Measurements from ENCODE around the gene SMYD3.

Gene SMYD3

GRCh38 chr1:245855846-245856730 is 651.0 kb downstream of the SMYD3 start:
- TF ChIP-seq ZNF274 (IDR thresholded peaks at IDR 0.05; ENCODE audit: low read depth, low read length) = no peak
- H3K4me3 ChIP-seq (ENCODE audit: low read length) = no peak overlapping the region

- TF ChIP-seq ZNF274 (IDR thresholded peaks at IDR 0.05; ENCODE audit: low read depth, low read length) = no peak
- H3K4me3 ChIP-seq (ENCODE audit: low read length) = no peak overlapping the region
Measured at GRCh38 chr1:245853291-245853690, 653.8 kb downstream of the SMYD3 start.

- no peak for TF ChIP-seq ZNF274 (IDR thresholded peaks at IDR 0.05; ENCODE audit: low read depth, low read length)
Measured at GRCh38 chr1:245843101-245843500, 664.0 kb downstream of the SMYD3 start.

GRCh38 chr1:245842106-245842505 is 665.0 kb downstream of the SMYD3 start:
- TF ChIP-seq ZNF274 (IDR thresholded peaks at IDR 0.05; ENCODE audit: low read depth, low read length) = no peak
- no peak overlapping the region for H3K4me3 ChIP-seq (ENCODE audit: low read length)

More at GRCh38 chr1:245843101-245843500, 664.0 kb downstream of the SMYD3 start:
- no peak overlapping the region for H3K4me3 ChIP-seq (ENCODE audit: low read length)

- H3K4me3 ChIP-seq (ENCODE audit: low read length) = no peak overlapping the region
- no peak for TF ChIP-seq ZNF274 (IDR thresholded peaks at IDR 0.05; ENCODE audit: low read depth, low read length)
Measured at GRCh38 chr1:245840971-245841370, 666.1 kb downstream of the SMYD3 start.

GRCh38 chr1:245837718-245838117 is 669.4 kb downstream of the SMYD3 start:
- no peak for TF ChIP-seq ZNF274 (IDR thresholded peaks at IDR 0.05; ENCODE audit: low read depth, low read length)
- no peak overlapping the region for H3K4me3 ChIP-seq (ENCODE audit: low read length)

- H3K4me3 ChIP-seq (ENCODE audit: low read length) = no peak overlapping the region
- no peak for TF ChIP-seq ZNF274 (IDR thresholded peaks at IDR 0.05; ENCODE audit: low read depth, low read length)
Measured at GRCh38 chr1:245835386-245835785, 671.7 kb downstream of the SMYD3 start.

GRCh38 chr1:245834002-245834401 is 673.1 kb downstream of the SMYD3 start:
- no peak overlapping the region for H3K4me3 ChIP-seq (ENCODE audit: low read length)
- no peak for TF ChIP-seq ZNF274 (IDR thresholded peaks at IDR 0.05; ENCODE audit: low read depth, low read length)

- no peak overlapping the region for H3K4me3 ChIP-seq (ENCODE audit: low read length)
- no peak for TF ChIP-seq ZNF274 (IDR thresholded peaks at IDR 0.05; ENCODE audit: low read depth, low read length)
Measured at GRCh38 chr1:245832771-245833527, 674.1 kb downstream of the SMYD3 start.

GRCh38 chr1:245831518-245831917 is 675.6 kb downstream of the SMYD3 start:
- no peak overlapping the region for H3K4me3 ChIP-seq (ENCODE audit: low read length)
- no peak for TF ChIP-seq ZNF274 (IDR thresholded peaks at IDR 0.05; ENCODE audit: low read depth, low read length)

- no peak for TF ChIP-seq ZNF274 (IDR thresholded peaks at IDR 0.05; ENCODE audit: low read depth, low read length)
- no peak overlapping the region for H3K4me3 ChIP-seq (ENCODE audit: low read length)
Measured at GRCh38 chr1:245829826-245830225, 677.3 kb downstream of the SMYD3 start.

- no peak for TF ChIP-seq ZNF274 (IDR thresholded peaks at IDR 0.05; ENCODE audit: low read depth, low read length)
- H3K4me3 ChIP-seq (ENCODE audit: low read length) = no peak overlapping the region
Measured at GRCh38 chr1:245829194-245829593, 677.9 kb downstream of the SMYD3 start.

- no peak for TF ChIP-seq ZNF274 (IDR thresholded peaks at IDR 0.05; ENCODE audit: low read depth, low read length)
Measured at GRCh38 chr1:245827301-245827700, 679.8 kb downstream of the SMYD3 start.

GRCh38 chr1:245825128-245825901 is 681.8 kb downstream of the SMYD3 start:
- no peak for TF ChIP-seq ZNF274 (IDR thresholded peaks at IDR 0.05; ENCODE audit: low read depth, low read length)
- no peak overlapping the region for H3K4me3 ChIP-seq (ENCODE audit: low read length)

More at GRCh38 chr1:245827301-245827700, 679.8 kb downstream of the SMYD3 start:
- no peak overlapping the region for H3K4me3 ChIP-seq (ENCODE audit: low read length)
